HG03159 (cell line): Measurements from ENCODE around the gene GCNT1.
"Not testable (repeated sequence)": the region's sequence is repeated elsewhere in the genome, so short reads cannot be mapped to it uniquely, and the experiment has no call there.

Experiments used
- ATAC-seq: cut with Tn5 transposase; IDR thresholded peaks from one replicate; pipeline ENCODE4 v1.9.1; 2021; ENCODE audit warnings: mild to moderate bottlenecking, moderate library complexity; ENCODE audit not compliant: unreplicated experiment

The GCNT1 gene

DNA sequence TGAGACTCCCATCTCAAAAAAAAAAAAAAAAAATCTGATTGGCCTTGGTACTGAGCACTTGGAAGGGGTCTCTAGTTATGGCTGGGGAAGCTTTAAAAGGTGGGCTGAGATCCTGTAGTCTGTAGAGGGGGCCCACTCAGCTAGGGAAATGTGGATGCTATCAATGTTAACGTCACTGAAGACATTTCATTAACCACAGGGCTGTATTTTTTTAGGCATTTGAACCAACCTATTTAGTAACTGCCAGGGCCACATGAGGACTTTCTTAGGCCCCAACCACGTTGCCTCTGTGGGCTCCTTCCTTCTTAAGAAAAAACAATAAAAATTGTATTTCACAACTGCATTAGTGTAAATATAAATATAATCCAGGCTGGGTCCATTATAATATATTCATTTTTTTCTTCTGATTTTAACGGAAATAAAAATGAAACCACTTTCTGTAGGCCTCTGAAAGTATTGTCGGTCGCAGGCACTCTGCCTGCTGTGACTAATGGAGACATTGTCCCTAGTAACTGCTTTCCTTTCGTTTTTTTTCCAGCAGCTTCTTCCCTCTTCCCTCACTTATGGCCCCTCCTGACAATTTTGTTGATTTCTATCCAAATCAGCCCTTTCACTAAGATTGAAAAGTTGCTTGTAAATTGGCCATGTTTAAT is 71.6 kb downstream of the GCNT1 start:
- no peak for ATAC-seq

- no peak for ATAC-seq
Observed at GRCh38 chr9:76531231-76531780, 72.3 kb downstream of the GCNT1 start.

GRCh38 chr9:76532877-76533276 is 73.9 kb downstream of the GCNT1 start:
- ATAC-seq = not testable (repeated sequence)

GRCh38 chr9:76534026-76534425 is 75.0 kb downstream of the GCNT1 start:
- ATAC-seq = no peak

DNA sequence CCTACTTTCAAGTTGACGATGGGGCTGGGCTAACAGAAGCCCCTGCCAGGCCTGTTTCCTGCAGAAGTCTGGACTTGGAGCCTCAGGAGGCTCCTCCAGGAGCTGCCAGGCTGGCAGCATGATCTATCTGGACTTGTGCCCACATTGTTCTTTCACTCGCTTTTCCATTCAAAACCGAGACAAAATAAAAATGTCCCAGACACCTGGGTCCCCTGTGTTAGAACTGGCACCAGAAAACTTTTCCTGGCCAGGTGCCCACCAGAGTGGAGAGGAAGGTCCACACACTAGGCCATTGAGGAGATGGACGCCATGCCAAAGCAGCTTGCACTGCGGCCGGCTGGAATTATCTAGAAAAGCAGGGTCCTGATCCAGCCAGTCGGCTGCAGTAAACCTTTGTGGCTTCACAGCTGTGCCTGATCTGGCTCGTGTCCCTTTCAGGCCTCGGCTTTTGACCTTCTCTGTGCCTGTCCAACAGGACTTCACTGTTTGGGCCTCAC is 78.2 kb downstream of the GCNT1 start:
- no peak for ATAC-seq

DNA sequence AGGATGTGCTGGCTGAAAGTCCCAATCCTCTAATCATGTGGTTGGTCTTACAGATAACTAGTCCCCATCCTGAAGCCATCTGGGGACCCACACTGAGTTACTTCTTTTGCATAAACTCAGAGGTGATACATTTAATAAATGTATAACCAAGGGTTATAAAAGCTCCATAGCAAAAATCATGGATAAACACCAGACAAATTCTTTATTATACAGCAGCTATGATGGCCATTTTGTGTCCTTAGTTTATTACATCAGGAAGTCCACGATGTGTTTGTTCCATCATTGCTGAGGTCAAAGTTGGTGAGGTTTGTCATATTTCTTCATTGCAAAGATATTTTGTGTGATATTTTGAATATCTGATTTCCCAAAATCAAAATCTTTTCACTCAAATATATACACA is 80.2 kb downstream of the GCNT1 start:
- no peak for ATAC-seq

DNA sequence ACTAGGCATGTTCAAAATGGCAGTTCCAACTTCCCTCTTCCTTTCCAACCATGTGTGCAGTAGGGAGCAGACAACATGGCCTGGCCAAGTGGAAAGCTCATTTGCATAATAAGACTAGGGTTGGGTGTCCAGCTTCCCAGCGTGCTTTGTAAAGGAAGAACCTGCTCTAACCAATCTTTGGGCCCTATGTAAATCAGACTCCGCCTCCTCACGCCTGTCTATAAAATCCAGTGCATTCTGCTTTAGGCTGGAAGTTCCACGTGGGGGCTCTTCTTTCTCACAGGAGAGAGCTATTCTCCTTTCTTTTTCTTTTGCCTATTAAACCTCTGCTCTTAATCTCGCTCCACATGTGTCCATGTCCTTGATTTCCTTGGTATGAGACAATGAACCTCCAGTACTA is 83.4 kb downstream of the GCNT1 start:
- no peak for ATAC-seq

- no peak for ATAC-seq
Observed at GRCh38 chr9:76545191-76545590, 86.2 kb downstream of the GCNT1 start.

GRCh38 chr9:76552181-76552580 is 93.2 kb downstream of the GCNT1 start:
- no peak for ATAC-seq

GRCh38 chr9:76552751-76553455 is 93.9 kb downstream of the GCNT1 start:
- no peak for ATAC-seq

DNA sequence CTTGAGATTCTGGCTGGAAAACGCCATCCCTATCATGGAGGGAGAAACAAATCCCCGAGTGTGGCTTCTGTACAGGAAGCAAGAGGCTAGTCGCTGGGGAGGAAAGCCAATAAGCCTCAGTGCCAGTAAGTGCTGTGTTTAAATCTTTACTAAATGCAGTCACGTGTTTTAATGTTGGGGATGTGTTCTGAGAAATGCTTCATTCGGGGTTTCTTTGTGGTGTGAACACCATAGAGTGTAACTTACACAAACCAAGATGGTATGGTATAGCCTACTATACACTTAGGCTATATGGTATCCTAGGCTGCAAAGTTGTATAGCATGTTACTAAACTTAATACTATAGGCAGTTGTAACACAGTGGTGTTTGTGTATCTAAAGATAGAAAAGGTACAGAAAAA is 94.7 kb downstream of the GCNT1 start:
- ATAC-seq = no peak
